ENCODE data around the gene PLEKHA3. TPM values are rescaled to one million over a fixed set of nuclear protein-coding genes. Genes with fewer than 3 reads are reported as not detected.

PLEKHA3 gene
- total and polyA plus RNA-seq, 9 of the 15 experiments (the other 6 are each of a cell fraction or from before 2014, with no cell fraction given) = 2.3 to 23.4 (median 10.5) TPM

GRCh38 chr2:178491612-178492011 is 11.4 kb downstream of the PLEKHA3 start (continued):
- no peak for TF ChIP-seq ZNF445 (CRISPR knock-in tag; IDR thresholded peaks at IDR 0.05; ENCODE audit: low read depth)
- no peak for TF ChIP-seq CTCFL (IDR thresholded peaks at IDR 0.05; ENCODE audit: borderline replicate concordance, insufficient read depth, low read depth, low read length, poor library complexity, severe bottlenecking)
- peak; percentile 50; the same call in 1 of the 2 replicates for TF ChIP-seq EHMT2 (IDR thresholded peaks at IDR 0.05)
- no peak for TF ChIP-seq ZNF121 (CRISPR knock-in tag; conservative IDR thresholded peaks at IDR 0.05)
- TF ChIP-seq PRPF4 (IDR thresholded peaks at IDR 0.05; ENCODE audit: insufficient read depth, low read depth, low read length, poor library complexity, severe bottlenecking) = no peak
- no peak for TF ChIP-seq SRF (CRISPR knock-in tag; IDR thresholded peaks at IDR 0.05)
- TF ChIP-seq ELK1 (CRISPR knock-in tag; IDR thresholded peaks at IDR 0.05) = no peak
- TF ChIP-seq ZNF347 (CRISPR knock-in tag; IDR thresholded peaks at IDR 0.05; ENCODE audit: low read depth) = no peak
- peak; percentile 21; the same call in 1 of the 2 replicates for TF ChIP-seq EP400 (IDR thresholded peaks at IDR 0.05)
- TF ChIP-seq PTRF (tag; IDR thresholded peaks at IDR 0.05) = no peak
- no peak for TF ChIP-seq MCM3 (IDR thresholded peaks at IDR 0.05)
- TF ChIP-seq XRCC5 (IDR thresholded peaks at IDR 0.05; ENCODE audit: low read depth, low read length) = no peak
- TF ChIP-seq CHD4 (IDR thresholded peaks at IDR 0.05; ENCODE audit: insufficient read depth, insufficient replicate concordance, low read depth, low read length, poor library complexity, severe bottlenecking) = no peak
- no peak for TF ChIP-seq ZNF668 (CRISPR knock-in tag; IDR thresholded peaks at IDR 0.05)
- TF ChIP-seq KLF10 (CRISPR knock-in tag; IDR thresholded peaks at IDR 0.05) = no peak
- TF ChIP-seq PRDM10 (IDR thresholded peaks at IDR 0.05; ENCODE audit: partially characterized antibody) = no peak
- no peak for TF ChIP-seq ZNF778 (CRISPR knock-in tag; IDR thresholded peaks at IDR 0.05)
- TF ChIP-seq ZNF785 (CRISPR knock-in tag; IDR thresholded peaks at IDR 0.05) = no peak
- no peak for TF ChIP-seq SMAD2 (IDR thresholded peaks at IDR 0.05; ENCODE audit: low read depth, low read length)
- no peak for TF ChIP-seq XRCC4 (IDR thresholded peaks at IDR 0.05; ENCODE audit: extremely low read depth, insufficient read depth, insufficient read length)
